ENCODE data around the gene ERBB2.
A peak's percentile ranks its signal among the peaks of the same experiment; 100 is the strongest.

ERBB2 gene

DNA sequence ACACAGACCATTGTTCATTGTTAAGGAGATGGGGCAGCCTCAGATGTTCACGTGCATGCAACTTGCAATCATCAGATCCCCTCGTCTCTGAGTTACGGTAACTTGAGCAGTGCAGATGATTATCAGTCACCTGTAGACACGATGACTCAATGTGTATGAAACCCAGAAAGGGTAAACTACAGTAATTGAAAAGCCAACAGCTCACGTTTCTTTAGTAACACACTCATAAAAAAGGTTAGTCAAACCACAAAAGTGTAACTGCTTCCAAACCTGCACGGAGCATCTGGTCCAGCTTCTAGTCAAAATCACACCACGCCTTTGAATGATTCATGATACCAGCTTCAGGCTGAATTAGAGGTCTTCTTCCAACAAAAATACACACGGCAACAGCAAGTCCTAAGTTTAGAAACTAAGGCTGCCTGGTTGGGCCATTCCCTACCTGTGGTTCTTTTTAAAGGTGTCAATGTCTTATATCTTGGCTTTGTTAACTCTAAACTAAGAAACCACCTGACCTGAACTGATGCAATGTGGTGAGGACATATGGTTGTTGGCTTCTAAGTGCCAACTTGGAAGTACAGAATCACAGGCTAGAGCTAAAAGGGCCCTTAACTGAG lies 70.2 kb downstream of the ERBB2 start:
- DNase-seq: peak; percentile 65

DNA sequence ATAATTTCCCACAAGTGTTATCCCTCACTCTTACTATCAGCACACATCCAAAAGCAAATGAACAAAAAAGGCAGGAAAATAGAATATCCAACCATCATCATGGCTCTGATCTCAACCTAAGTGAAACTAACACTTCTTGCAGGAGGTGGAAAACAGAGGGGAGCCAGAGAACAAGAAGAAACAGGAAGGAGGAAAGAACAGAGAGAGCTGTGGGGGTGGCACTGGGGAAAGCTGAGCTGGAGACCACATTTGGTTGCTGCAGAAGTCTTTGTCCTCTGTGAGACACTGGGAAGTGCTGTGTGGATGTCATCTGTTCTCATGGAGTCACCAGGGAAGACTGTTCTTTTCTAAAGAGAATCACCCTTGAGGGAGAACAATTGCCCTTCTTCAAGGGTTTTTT lies 72.6 kb downstream of the ERBB2 start:
- DNase-seq: no peak

DNA sequence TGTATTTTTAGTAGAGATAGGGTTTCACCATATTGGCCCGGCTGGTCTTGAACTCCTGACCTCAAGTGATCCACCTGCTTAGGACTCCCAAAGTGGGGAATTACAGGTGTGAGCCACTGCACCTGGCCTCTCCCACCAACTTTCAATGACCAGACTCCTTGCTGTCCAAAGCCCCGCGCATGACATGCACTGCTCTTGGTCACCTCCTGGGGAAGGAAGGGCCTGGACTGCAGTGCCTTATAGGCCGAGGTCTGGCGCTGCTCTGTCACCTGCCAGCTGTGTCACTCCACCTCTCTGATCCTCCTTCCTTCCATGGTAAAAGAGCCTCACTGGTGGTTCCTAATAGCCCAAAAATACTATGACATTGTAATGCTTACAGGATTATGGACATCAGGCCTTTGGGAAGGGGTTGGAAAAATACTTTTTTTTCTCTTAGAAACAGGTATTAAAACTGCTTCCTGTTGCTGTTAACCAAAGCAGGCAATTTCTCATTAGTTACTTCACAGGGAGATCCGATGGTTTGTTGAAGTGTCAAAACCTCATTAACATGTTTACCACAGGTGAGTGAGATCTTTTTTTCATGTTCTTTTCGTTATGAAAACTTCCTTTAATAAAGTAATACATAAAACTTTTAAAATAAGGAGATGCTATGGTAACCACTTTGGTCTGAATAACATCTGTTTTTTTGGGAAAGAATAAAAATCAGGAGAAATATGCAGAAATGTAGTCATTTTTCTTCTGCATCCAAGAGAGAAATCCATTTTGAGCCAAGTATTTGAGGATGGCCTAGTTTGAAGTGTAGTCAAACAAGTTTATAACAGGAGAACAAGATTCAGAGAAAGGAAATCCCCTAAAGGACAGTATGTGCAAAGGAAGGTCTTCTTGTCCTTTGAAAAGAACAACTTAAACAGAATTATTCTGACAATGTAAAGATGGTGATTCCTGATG lies 73.4 kb downstream of the ERBB2 start:
- DNase-seq: no peak

DNA sequence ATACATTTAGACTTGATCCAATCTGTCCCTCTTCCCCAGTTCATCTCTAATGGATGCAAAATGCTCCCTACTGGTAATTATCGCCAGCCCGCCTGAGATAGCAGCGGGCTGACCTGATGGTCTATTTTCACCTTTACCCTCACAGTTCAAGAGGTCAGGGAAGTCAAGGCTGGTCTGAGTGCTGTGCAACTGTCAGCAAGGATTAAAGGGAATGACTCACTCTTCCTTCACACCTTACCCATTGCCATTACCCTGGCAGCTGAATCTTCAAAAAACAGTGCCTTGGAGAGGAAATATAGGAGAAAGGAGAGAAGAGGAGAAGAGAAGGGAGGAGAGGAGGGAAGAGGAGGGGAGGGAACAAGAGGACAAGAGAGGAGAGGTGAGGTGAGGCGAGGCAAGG lies 74.2 kb downstream of the ERBB2 start:
- no peak for DNase-seq

DNA sequence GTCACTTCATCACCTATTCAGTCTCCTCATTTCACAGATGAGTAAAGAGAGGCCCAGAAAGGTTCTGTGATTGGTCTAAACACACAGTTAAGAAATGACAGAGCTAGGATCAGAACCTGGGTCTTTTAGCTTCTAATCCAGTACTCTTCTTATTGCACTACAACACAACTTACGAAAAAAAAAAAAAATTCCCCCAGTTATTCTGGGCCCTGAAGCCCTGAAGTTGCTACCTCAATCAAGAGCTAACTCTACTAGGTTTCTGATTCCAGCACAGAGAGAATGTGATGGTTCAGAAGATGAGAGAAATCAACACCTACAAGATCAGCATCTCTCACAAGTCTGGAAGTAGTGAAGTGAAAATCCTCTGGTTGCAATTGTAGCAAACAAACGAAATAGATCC lies 75.2 kb downstream of the ERBB2 start:
- no peak for DNase-seq

DNA sequence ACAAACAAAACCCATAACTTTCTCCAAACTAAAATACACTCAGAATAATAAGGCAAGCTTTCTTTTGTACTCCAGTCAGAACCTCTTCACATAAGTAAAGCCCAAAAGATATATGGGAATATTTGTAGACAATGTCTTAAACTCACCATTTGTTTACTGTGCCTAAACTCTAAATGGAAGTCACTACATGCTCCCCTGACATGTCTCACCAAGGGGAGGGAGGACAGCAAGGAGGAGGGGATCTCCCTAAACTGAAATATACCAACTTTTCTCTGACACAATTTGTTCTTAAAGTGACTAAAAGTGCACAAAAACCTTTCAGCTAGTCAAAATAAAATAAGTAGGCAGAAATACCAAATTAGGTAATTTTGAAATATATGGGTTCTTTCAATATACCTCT lies 76.4 kb downstream of the ERBB2 start:
- DNase-seq: peak; percentile 30

DNA sequence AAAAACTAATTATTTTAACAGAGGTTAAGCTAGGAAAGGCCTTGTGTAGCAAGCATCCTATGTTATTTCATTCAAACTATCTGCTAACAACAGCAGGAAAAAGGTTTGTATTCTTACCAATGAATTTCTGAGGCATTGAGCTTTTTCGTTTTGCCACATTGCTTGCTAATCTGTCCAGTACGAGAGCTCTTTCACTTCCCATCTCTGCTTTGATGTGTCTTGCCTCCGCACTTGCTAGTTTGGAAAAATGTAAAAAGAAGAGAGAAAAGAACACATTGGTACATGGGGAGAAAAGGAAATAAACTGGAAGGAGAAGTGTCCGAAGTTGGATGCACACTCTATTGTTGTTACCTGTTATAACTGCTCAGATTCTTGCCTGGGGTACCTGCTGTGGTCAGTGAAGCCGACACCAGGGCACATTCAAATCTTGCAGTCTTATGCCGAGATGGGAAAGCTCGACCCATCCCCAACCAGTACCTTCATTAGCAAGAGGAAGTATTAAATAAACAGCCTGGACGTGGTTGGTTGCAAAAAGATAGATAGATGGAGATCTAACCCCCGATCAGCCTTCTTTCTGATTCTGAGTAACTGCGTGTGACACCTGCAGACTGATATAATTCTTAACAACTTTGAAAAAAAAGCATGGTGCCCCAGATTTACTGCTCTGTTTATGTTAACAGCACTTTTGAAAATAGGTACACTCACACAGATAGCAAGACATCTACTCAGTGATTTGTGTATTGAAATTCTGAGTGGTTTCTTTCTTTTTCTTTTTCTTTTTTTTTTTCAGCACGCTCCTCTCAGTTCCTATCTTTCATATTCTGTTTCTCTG lies 77.9 kb downstream of the ERBB2 start:
- DNase-seq: no peak

Measured in activated naive CD4-positive, alpha-beta T cell treated with anti-CD3 and anti-CD28 coated beads, Interleukin-2, amount 50 U/mL, for 16 hours (primary cell).